Measurements from ENCODE around the gene SPIC.

DNA sequence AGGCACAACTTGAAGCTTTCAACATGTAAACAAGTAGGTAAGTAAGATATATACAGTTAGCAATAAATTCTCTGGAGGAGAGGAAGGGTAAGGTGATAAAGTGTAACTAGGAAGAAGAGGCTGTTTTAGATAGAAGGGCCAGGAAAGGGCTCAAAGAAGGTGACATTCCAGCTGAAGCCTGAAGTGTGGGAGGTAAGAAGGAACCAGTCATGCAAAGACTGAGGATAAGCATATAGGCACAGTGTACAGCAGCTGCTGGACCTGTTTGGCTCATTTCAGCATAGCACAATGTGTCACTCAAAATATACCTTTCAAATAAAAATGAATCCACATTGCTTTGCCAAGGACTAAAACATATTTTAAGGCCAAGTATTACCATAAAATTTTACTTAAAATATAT lies 39.0 kb upstream of the SPIC start:
- TF ChIP-seq, protein P1, sequence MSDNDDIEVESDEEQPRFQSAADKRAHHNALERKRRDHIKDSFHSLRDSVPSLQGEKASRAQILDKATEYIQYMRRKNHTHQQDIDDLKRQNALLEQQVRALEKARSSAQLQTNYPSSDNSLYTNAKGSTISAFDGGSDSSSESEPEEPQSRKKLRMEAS (IDR thresholded peaks at IDR 0.05) = no peak
- TF ChIP-seq ZSCAN20 (CRISPR knock-in tag; IDR thresholded peaks at IDR 0.05; ENCODE audit: borderline replicate concordance) (no peak), HNF4G (IDR thresholded peaks at IDR 0.05; ENCODE audit: borderline replicate concordance, low read depth, low read length) (no peak), HNF4G (CRISPR knock-in tag; IDR thresholded peaks at IDR 0.05; ENCODE audit: borderline replicate concordance, low read depth) (no peak), NFIC (IDR thresholded peaks at IDR 0.05; ENCODE audit: low read length) (no peak), ZMYM2 (CRISPR knock-in tag; IDR thresholded peaks at IDR 0.05) (no peak), JUNB (CRISPR knock-in tag; IDR thresholded peaks at IDR 0.05; ENCODE audit: borderline replicate concordance) (no peak), SATB2 (CRISPR knock-in tag; IDR thresholded peaks at IDR 0.05) (no peak), NR2F2 (IDR thresholded peaks at IDR 0.05; ENCODE audit: borderline replicate concordance, low read depth) (no peak)
- TF ChIP-seq, protein P2, sequence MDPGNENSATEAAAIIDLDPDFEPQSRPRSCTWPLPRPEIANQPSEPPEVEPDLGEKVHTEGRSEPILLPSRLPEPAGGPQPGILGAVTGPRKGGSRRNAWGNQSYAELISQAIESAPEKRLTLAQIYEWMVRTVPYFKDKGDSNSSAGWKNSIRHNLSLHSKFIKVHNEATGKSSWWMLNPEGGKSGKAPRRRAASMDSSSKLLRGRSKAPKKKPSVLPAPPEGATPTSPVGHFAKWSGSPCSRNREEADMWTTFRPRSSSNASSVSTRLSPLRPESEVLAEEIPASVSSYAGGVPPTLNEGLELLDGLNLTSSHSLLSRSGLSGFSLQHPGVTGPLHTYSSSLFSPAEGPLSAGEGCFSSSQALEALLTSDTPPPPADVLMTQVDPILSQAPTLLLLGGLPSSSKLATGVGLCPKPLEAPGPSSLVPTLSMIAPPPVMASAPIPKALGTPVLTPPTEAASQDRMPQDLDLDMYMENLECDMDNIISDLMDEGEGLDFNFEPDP (CRISPR knock-in tag; conservative IDR thresholded peaks at IDR 0.05) = no peak
- TF ChIP-seq, protein P3, sequence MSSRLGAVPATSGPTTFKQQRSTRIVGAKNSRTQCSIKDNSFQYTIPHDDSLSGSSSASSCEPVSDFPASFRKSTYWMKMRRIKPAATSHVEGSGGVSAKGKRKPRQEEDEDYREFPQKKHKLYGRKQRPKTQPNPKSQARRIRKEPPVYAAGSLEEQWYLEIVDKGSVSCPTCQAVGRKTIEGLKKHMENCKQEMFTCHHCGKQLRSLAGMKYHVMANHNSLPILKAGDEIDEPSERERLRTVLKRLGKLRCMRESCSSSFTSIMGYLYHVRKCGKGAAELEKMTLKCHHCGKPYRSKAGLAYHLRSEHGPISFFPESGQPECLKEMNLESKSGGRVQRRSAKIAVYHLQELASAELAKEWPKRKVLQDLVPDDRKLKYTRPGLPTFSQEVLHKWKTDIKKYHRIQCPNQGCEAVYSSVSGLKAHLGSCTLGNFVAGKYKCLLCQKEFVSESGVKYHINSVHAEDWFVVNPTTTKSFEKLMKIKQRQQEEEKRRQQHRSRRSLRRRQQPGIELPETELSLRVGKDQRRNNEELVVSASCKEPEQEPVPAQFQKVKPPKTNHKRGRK (CRISPR knock-in tag; IDR thresholded peaks at IDR 0.05) = no peak

Data from HepG2 (cell line).